ENCODE measurements around the gene IL17D.

DNA sequence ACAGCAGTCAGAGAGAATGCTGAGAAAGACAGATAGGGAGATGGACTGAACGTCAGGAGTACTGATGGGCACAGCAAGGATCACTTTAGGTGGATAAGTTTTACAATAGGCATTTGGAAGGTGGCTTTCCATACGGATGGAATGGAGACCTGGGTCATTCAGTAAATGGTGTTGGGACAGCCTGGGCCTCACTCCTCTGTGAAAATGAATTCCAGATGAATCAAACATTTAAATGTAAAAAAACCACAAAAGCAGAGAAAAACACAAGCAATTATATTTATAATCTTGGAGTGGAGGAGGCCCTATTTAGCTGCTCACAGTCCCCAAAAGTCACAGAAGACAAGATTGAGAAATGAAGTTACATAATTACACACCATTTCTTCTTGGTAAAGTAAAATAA lies 4.7 kb downstream of the IL17D start:
- TF ChIP-seq GABPA (IDR thresholded peaks at IDR 0.05; ENCODE audit: low read depth) (no peak), FOXM1 (IDR thresholded peaks at IDR 0.05; ENCODE audit: low read depth, low read length) (no peak), EZH2 (IDR thresholded peaks at IDR 0.05; ENCODE audit: borderline replicate concordance, control insufficient read depth, low read depth, low read length) (no peak), RELA (IDR thresholded peaks at IDR 0.05; ENCODE audit: borderline replicate concordance, partially characterized antibody) (no peak), EP300 (IDR thresholded peaks at IDR 0.05; ENCODE audit: borderline replicate concordance in 1 of 2, control insufficient read depth in 1 of 2, low read depth in 2 of 2, low read length in 2 of 2) (no peak), POLR2AphosphoS5 (IDR thresholded peaks at IDR 0.05; ENCODE audit: low read length) (no peak), HCFC1 (IDR thresholded peaks at IDR 0.05; ENCODE audit: low read length) (no peak), ESRRA (IDR thresholded peaks at IDR 0.05; ENCODE audit: low read length) (no peak), POLR2A (IDR thresholded peaks at IDR 0.05; ENCODE audit: low read depth, low read length) (no peak), ZNF274 (IDR thresholded peaks at IDR 0.05; ENCODE audit: insufficient read depth, insufficient read length) (no peak), SP1 (IDR thresholded peaks at IDR 0.05; ENCODE audit: low read depth, low read length) (no peak), PBX3 (IDR thresholded peaks at IDR 0.05; ENCODE audit: insufficient replicate concordance, low read depth, low read length) (no peak), YY1 (IDR thresholded peaks at IDR 0.05; ENCODE audit: low read depth, low read length) (no peak)
- TF ChIP-seq, protein P1, sequence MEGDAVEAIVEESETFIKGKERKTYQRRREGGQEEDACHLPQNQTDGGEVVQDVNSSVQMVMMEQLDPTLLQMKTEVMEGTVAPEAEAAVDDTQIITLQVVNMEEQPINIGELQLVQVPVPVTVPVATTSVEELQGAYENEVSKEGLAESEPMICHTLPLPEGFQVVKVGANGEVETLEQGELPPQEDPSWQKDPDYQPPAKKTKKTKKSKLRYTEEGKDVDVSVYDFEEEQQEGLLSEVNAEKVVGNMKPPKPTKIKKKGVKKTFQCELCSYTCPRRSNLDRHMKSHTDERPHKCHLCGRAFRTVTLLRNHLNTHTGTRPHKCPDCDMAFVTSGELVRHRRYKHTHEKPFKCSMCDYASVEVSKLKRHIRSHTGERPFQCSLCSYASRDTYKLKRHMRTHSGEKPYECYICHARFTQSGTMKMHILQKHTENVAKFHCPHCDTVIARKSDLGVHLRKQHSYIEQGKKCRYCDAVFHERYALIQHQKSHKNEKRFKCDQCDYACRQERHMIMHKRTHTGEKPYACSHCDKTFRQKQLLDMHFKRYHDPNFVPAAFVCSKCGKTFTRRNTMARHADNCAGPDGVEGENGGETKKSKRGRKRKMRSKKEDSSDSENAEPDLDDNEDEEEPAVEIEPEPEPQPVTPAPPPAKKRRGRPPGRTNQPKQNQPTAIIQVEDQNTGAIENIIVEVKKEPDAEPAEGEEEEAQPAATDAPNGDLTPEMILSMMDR (IDR thresholded peaks at IDR 0.05 in 2 of 3, conservative IDR thresholded peaks at IDR 0.05 in 1 of 3; ENCODE audit: control insufficient read depth in 2 of 3, extremely low read depth in 1 of 3, insufficient read depth in 1 of 3, low read depth in 3 of 3, low read length in 3 of 3) = no peak
